Adrenal gland (tissue), 5 donors: ENCODE measurements around the gene RIBC2.

ENCODE experiments used
- POLR2A ChIP-seq, 2 donors: fragments of 450-650 bp; IDR thresholded peaks; one replicate each; pipeline ENCODE4 v1.6.1; 2017; ENCODE audit warnings: antibody characterized with exemption in 2 of 2, mild to moderate bottlenecking in 2 of 2, moderate library complexity in 1 of 2
- TF ChIP-seq, protein P1 (sequence below), 6 experiments: fragments of 450-650 bp in 4 of 6; fragments of 200-600 bp in 2 of 6; sonication (generic) in 1 of 6; IDR thresholded peaks; 1 replicate in 5 of 6; 2 replicates in 1 of 6; pipeline versions ENCODE4 v1.5.1 to v1.8.0; 2016 to 2021; ENCODE audit warnings: antibody characterized with exemption in 6 of 6, mild to moderate bottlenecking in 2 of 6, moderate library complexity in 1 of 6
- donor health status: DM: no; HTN: no; CAD: no.

DNA sequence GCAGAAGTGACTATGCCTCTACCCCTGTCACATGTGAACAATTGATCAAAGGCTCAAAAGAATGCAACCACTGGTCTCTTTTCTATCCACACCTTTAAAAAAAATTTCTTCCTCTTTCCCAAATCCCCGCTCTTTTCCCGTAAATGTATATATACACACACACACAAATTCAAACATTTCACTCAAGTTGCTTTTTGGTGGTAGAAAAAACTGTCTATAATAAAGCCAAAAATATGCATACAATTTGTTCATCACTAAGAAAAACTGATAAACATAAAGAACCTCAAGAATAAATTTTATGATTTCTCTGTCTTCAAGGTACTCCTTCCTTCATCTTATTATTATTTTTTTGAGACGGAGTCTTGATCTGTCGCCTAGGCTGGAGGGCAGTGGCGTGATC is 5.7 kb upstream of the RIBC2 start:
- TF ChIP-seq, protein P1, sequence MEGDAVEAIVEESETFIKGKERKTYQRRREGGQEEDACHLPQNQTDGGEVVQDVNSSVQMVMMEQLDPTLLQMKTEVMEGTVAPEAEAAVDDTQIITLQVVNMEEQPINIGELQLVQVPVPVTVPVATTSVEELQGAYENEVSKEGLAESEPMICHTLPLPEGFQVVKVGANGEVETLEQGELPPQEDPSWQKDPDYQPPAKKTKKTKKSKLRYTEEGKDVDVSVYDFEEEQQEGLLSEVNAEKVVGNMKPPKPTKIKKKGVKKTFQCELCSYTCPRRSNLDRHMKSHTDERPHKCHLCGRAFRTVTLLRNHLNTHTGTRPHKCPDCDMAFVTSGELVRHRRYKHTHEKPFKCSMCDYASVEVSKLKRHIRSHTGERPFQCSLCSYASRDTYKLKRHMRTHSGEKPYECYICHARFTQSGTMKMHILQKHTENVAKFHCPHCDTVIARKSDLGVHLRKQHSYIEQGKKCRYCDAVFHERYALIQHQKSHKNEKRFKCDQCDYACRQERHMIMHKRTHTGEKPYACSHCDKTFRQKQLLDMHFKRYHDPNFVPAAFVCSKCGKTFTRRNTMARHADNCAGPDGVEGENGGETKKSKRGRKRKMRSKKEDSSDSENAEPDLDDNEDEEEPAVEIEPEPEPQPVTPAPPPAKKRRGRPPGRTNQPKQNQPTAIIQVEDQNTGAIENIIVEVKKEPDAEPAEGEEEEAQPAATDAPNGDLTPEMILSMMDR (IDR thresholded peaks at IDR 0.05), result no peak
- no peak for TF ChIP-seq POLR2A (IDR thresholded peaks at IDR 0.05)
